ENCODE measurements around the gene PGLYRP2. TPM values are rescaled to one million over a fixed set of nuclear protein-coding genes. Genes with fewer than 3 reads are reported as not detected.

The PGLYRP2 gene
- total RNA-seq, 4 donors from 2014 or later: not detected

DNA sequence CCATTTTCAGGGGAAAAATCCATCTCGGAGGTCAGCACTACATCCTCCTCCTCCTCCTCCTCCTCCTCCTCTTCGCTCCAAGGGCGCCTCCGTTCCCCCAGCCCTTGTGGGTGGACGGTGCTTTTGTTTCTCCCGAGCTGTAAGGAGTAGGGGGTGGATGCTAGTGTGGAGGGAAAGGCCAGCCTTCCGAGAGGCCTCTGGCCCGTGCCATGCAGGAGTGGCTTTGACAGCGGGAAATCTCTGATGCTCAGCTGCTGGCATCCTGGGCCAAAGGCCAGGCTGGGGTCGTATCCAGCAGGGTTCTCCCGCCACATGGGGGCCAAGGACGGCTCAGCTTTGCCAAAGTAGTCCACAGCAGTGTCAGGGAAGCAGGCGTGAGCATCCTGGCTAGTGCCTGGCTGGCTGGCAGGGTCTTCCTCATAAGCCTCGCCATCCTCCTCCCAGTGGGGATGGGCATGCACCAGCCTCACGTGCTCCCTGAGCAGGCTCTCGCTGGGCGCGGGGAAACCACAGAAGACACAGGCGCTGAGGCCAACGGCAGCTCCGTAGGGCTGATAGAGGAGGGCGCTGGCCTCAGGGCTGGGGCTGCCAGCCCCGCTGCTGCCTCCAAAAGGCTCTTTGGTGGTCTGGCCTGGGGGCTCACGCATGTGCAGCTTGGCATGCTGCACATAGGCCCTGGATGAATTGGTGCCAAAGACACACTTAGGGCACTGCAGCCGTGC is 40.1 kb downstream of the PGLYRP2 start:
- TF ChIP-seq, protein P1, sequence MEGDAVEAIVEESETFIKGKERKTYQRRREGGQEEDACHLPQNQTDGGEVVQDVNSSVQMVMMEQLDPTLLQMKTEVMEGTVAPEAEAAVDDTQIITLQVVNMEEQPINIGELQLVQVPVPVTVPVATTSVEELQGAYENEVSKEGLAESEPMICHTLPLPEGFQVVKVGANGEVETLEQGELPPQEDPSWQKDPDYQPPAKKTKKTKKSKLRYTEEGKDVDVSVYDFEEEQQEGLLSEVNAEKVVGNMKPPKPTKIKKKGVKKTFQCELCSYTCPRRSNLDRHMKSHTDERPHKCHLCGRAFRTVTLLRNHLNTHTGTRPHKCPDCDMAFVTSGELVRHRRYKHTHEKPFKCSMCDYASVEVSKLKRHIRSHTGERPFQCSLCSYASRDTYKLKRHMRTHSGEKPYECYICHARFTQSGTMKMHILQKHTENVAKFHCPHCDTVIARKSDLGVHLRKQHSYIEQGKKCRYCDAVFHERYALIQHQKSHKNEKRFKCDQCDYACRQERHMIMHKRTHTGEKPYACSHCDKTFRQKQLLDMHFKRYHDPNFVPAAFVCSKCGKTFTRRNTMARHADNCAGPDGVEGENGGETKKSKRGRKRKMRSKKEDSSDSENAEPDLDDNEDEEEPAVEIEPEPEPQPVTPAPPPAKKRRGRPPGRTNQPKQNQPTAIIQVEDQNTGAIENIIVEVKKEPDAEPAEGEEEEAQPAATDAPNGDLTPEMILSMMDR (IDR thresholded peaks at IDR 0.05; ENCODE audit: low read depth): no peak

DNA sequence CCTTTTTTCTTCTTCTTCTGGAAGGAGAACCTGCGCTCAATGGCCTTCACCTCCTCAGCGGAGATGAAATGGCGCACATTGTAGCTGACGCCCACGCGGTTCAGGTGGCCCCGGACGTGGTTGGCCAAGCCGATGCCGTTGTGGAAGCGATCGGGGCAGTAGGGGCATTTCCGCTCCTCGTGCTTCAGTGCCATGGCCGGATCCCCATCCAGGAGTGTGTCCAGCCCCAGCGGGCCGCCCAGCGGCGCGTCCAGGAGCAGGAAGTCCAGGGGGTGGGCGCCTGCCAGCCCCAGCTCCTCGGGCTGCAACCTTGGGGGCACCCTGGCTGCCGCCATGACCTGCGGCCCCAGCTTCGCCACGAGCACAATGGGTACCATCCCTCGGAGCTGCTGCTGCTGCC is 40.7 kb downstream of the PGLYRP2 start:
- TF ChIP-seq, protein P1 (IDR thresholded peaks at IDR 0.05; ENCODE audit: low read depth): no peak

DNA sequence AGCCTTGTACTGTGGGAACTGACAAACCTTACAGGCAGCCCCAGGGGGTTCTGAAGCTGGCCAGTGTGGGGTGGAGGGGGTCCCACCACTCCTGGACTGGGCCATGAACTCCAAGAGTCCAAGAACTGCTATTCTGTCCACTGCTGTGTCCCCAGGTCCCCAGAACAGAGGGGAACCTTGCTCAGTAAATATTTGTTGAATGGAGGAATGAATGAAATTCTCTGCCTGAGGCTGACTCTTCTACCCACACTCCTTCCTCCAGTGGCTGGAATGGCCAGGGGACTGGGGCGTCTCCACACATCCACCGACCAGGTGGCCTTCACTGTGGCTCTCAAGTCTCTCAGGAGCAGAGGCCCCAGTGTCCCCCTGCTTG is 41.2 kb downstream of the PGLYRP2 start:
- TF ChIP-seq, protein P1 (IDR thresholded peaks at IDR 0.05; ENCODE audit: low read depth): no peak

DNA sequence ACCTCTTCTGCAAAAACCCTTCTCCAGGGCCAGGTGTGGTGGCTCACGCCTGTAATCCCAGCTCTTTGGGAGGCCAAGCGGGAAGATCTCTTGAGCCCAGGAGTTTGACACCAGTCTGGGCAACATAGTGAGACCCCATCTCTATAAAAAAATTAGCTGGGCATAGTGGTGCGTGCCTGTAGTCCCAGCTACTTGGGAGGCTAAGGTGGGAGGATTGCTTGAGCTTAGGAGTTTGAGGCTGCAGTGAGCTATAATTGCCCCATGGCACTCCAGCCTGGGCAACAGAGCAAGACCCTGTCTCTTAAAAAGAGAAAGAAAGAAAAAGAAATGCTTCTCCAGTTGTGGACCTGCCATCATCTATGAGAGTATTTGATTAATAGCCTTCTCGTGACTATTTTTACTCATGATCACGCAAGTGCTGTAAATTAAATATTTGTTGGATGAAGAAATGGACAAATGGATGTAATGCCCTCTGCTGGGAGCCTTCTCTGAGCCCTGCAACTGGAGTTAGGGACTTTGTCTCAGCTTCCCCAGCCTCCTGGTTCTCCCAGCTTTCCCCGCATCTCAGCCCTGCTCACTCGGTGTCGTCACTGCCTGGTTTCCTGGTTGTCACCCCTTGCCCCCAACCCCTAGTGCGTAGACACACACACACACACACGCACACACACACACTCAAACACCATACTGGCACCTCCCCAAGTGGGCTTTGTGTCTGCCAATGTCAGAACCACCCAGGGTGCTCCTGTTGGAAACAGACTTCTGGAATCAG is 41.8 kb downstream of the PGLYRP2 start:
- TF ChIP-seq, protein P1 (IDR thresholded peaks at IDR 0.05; ENCODE audit: low read depth): no peak

DNA sequence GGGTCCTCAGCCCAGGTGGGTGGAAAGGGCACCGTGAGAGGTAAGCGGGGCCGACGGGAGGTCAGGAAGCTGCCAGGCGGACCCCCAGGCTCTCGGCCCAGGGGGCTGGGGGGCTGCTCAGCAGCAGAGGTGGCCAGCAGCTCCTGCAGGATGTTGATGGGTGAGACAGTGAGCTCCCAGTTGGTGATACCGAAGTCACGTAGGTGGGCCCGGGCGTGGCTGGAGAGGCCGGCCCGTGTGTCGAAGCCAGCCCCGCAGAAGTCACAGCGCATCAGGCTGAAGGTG is 42.5 kb downstream of the PGLYRP2 start:
- TF ChIP-seq, protein P1 (IDR thresholded peaks at IDR 0.05; ENCODE audit: low read depth): no peak

DNA sequence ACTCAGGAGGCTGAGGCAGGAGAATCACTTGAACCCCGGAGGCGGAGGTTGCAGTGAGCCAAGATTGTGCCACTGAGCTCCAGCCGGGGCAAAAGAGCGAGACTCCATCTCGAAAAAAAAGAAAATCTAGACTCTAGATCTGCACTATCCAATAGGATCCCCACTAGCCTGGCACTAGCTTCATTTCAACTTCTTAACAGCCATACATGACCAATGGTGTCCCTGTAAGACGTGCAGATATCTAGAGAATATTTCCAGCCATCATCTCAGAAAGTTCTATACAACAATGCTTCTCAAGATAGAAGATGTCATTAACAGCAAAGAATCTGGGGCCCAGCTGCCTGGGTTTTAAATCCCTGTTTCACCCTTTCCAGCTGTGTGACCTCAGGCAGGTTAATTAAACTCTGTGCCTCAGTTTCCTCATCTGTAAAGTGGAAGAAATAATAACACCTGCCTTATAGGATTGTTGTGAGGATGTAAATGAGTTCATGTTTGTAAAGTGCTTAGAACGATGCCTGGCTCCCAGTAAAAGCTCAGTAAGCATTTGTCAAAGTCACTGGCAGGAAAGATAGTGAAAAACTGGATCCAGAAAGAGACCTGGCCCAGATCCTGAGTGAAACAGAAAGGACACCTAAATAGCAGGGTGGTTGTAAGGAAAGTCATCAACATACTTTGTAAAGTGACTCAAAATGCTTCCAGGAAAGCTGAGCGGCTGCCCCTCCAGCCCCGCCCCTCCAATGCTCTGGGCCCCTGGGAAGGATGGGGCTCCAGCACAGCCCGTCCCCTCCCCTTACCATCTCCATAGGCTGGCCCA is 43.1 kb downstream of the PGLYRP2 start:
- TF ChIP-seq, protein P1 (IDR thresholded peaks at IDR 0.05; ENCODE audit: low read depth): no peak

DNA sequence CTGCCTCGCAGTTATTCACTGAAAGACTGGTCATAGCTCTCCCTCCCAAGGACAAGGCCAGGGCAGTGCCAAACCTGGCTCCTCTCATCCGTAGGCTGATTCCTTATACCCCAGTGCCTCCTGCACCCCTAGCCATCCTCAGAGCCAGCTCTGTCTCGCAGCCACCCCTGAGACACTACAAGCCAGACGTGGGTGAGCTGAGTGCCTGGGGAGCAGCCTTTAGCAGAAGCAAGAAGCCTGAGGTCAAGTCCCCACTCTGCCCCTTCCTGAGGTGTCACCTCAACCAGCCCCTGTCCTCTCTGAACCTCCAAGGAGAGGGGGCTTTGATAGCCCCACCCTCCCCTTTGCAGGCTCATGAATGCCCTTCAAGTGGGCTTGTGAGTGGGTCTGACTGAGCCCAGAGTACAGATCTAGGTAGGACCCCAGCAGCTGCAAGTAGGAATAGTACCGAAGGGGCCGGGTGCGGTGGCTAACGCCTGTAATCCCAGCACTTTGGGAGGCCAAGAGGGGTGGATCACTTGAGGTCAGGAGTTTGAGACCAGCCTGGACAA is 45.7 kb downstream of the PGLYRP2 start:
- TF ChIP-seq, protein P1 (IDR thresholded peaks at IDR 0.05; ENCODE audit: low read depth): no peak
